ENCODE data around the gene ATG5. TPM values are rescaled to one million over a fixed set of nuclear protein-coding genes. Genes with fewer than 3 reads are reported as not detected.

The ATG5 gene
- total RNA-seq, 1 experiment from 2014 or later = 51.4 TPM

DNA sequence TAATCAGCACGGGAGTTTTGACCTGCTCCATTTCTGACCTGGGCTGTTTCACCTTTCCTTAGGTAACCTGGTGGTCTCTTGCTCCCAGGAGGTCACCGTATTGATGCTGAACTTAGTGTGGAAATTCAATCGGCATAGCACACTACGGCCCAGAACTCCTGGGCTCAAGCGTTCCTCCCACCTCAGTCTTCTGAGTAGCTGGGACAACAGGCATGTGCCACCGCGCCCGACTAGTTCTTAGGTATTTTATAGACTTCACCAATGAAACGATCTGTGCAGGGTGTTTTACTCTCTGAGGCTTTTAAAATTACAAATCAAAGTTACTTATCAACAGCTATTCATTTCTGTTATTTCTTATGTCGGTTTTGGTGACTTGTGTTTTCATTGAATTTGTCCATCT, 42.1 kb downstream of the ATG5 start:
- ChIA-PET POLR2A (no interaction called here), CTCF (no interaction called here)
- ATAC-seq = no peak
- no peak for DNase-seq (ENCODE audit: low read depth, low spot score)
- intact Hi-C loops (cut with micrococcal nuclease; ENCODE audit: unreplicated experiment) (no loop called here), in situ Hi-C loops (cut with HindIII; ENCODE audit: low pct_unique_long_range_greater_than_20kb, low sequenced_read_pairs) (no loop called here)
- TF ChIP-seq POLR2AphosphoS5 (IDR thresholded peaks at IDR 0.05; ENCODE audit: low read depth, low read length) (no peak), REST (IDR thresholded peaks at IDR 0.05; ENCODE audit: insufficient read depth in 1 of 2, low read depth in 2 of 2, low read length in 1 of 2) (no peak), CTCF (IDR thresholded peaks at IDR 0.05) (no peak), SIN3A (IDR thresholded peaks at IDR 0.05; ENCODE audit: borderline replicate concordance, insufficient read depth, low read depth, low read length) (no peak), TCF7L2 (IDR thresholded peaks at IDR 0.05; ENCODE audit: low read depth, low read length) (no peak)
- Histone ChIP-seq H3K27me3 (ENCODE audit: control insufficient read depth, insufficient read depth, low read length) (no peaks in the 10 kb centered on the region), H3K36me3 (ENCODE audit: control insufficient read depth, insufficient read depth, low read length) (no peaks in the 10 kb centered on the region), H3K27ac (ENCODE audit: low read length) (no peak overlapping the region), H3K9me3 (ENCODE audit: control insufficient read depth, insufficient read depth, low read depth, low read length) (no peaks in the 10 kb centered on the region), H3K4me3 (ENCODE audit: low read depth in 2 of 2, low read length in 2 of 2) (no peak overlapping the region), H3K4me1 (ENCODE audit: control insufficient read depth, insufficient read depth, low read length) (no peaks in the 10 kb centered on the region)
- no TSS peak for BruUV-seq (replicated peaks)

DNA sequence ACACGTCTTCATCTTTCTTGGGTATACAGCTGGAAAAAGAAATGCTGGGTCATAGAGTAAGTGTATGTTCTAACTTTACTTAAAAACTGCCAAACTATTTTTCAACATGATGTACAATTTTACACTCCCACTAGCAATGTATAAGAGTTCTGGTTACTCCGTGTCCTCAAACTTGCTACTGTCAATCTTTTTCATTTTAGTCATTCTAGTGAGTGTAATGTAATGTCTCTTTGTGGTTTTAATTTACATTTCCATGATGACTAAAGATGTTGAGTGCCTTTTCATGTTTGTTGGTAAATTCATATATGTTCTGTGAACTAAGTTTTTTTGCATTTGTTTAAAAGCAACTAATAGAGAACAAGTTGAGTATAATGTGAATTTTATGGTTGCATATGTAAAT, 43.9 kb downstream of the ATG5 start:
- intact Hi-C loops (cut with micrococcal nuclease; ENCODE audit: unreplicated experiment) (no loop called here), in situ Hi-C loops (cut with HindIII; ENCODE audit: low pct_unique_long_range_greater_than_20kb, low sequenced_read_pairs) (no loop called here)
- H3K4me1 ChIP-seq (ENCODE audit: control insufficient read depth, insufficient read depth, low read length) = no peaks in the 10 kb centered on the region
- H3K4me3 ChIP-seq (ENCODE audit: low read depth in 2 of 2, low read length in 2 of 2) = no peak overlapping the region
- TF ChIP-seq TCF7L2 (IDR thresholded peaks at IDR 0.05; ENCODE audit: low read depth, low read length) (no peak), POLR2AphosphoS5 (IDR thresholded peaks at IDR 0.05; ENCODE audit: low read depth, low read length) (no peak), SIN3A (IDR thresholded peaks at IDR 0.05; ENCODE audit: borderline replicate concordance, insufficient read depth, low read depth, low read length) (no peak), REST (IDR thresholded peaks at IDR 0.05; ENCODE audit: insufficient read depth in 1 of 2, low read depth in 2 of 2, low read length in 1 of 2) (no peak)
- DNase-seq (ENCODE audit: low read depth, low spot score) = no peak
- ATAC-seq = no peak
- no peak overlapping the region for H3K27ac ChIP-seq (ENCODE audit: low read length)
- H3K36me3 ChIP-seq (ENCODE audit: control insufficient read depth, insufficient read depth, low read length) = no peaks in the 10 kb centered on the region; the same call in 1 of the 2 replicates
- no TSS peak for BruUV-seq (replicated peaks)
- no peaks in the 10 kb centered on the region for H3K27me3 ChIP-seq (ENCODE audit: control insufficient read depth, insufficient read depth, low read length)
- POLR2A ChIA-PET = no interaction called here
- CTCF ChIA-PET = no interaction called here
- no peaks in the 10 kb centered on the region for H3K9me3 ChIP-seq (ENCODE audit: control insufficient read depth, insufficient read depth, low read depth, low read length)

All from Panc1 (cell line).